Ishikawa (cell line): Measurements from ENCODE around the gene ST14.

Source experiments
- FOXM1 ChIP-seq: IDR thresholded peaks from 2 replicates; pipeline ENCODE4 v1.6.1; 2012; ENCODE audit warnings: low read depth, borderline replicate concordance
- YY1 ChIP-seq: IDR thresholded peaks from 2 replicates; pipeline ENCODE4 v1.6.1; 2012; ENCODE audit warnings: low read depth

DNA sequence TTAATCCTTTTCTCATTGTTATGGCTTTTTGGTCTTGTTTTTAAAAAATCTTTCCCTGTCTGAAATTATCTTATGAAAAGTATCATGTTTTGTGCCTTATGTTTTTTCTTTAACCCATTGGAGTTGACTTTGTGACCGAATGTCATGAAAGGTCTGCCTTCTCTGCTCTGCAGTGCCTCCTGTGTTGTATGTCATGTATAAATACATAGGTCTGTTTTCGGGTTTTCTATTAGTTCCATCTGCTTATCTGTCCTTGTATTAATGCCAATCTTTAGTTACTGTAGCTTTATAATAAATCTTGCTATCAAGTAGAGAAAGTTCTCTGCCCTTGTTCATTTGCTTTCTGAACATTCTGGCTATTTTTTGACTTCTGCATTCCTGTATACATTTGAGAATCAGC, 82.1 kb downstream of the ST14 start:
- TF ChIP-seq FOXM1 (no peak), YY1 (no peak)
